CMK (cell line): ENCODE results near the gene GGACT.
A peak's percentile ranks its signal among the peaks of the same experiment; 100 is the strongest.

Experiments used
- DNase-seq: peaks from one replicate; pipeline ENCODE4 v3.0.0-alpha.2; 2010; ENCODE audit warnings: low read depth

Gene GGACT

DNA sequence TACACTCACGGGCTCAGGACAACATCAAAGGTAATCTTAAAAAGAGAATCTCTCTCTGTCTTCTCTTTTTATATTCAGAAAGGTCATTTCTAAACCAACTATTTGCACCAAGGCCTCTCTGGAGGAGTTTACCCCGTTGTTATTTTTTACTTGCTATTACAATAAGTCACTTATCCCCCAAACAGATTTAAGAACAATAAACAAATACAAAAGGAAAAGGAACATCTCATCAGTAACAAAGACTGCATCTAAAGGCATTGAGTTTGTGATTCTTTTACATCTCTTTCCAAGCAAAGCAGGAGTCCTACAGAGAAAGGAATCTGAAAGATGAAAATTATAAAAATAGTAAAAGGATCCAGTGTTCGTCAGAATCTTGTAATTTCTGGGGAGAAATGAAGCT is 75.4 kb downstream of the GGACT start:
- DNase-seq: no peak

DNA sequence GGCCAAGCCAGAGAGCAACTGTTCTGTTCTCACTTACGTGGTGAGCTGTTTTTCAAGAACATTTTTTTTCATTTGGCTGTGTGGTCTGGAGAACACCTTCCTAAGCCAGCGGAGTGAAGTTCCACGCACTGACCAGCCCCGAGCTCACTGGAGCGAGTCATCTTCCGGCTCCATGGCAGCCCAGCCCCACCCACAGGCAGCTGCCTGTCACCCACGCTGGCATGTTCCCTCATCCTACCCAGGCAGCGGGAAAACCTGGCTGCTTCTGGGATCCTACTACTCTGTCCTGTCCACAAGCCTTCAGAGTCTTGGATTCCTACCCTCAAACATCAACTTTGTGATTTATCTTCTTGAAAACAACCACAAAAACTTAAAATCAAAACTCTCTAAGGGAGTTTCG is 76.2 kb downstream of the GGACT start:
- DNase-seq: no peak

DNA sequence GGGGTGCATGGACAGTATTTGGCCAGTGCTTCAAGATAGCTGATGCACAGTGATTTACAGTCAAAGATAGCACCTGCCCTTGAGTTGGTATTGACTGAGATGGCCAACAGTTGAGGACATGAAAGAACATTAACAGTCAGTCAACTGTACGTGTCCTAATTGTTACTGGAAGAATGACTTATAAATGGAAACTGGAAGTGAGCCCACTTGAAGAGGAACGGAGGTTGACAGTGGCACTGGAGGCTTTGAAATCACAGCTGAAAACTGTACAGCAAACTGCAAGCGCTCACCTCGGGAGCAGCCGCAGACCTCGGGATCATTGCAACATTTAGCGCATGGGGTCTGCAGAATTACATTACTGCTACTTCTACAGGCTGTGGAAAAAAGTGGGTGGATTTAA is 77.1 kb downstream of the GGACT start:
- no peak for DNase-seq

DNA sequence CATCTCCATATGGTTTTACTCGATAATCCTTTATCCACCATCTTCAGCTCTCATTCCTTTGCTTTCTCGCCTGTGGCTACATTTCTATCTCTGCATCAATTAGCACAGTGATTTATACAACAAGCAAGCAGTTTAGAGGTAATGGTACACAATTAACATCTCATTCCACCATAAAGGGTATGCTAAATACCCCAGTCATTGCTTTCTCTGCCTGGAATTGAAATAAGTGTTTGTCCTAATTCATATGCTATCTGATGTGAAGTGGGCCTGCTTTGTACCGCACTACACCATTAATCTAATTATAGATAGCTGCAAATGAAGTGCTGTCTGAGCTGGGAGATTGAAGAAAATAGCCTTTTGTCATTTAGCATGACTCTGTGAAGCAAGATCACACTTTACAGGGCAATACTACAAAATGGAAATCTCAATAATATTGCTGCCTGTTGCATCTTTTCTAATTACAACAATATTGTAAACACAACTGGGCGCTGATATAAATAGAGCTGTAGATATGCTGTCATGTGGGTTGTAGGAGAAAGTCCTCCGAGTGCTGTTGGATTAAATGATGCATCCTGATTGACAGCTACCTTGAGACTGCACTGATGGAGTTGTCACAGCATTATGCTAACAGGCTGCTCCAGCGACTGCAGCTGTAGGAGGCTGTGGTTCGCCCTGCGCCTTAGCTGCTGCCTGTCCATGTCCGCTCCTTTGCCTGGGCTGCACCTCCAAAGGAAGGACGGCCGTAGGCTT is 78.2 kb downstream of the GGACT start:
- DNase-seq: no peak

DNA sequence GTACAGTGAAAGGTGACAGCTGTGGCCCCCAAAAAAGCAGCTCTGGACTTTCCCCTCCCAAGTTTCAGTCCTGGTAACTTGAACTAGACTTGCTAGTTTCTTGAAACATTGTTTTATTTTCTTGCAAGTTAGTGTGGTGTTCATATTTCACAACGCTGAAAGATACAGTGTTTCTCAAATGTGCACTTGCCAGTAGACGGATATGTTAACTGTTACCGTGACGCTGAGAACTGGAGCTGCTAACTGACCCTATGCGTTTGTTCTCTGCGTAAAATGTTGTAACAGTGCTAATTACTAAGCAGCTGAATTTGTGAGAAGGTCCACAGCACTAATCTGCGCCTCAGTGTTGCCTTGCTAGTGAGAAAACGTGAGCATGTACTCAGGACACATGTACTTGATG is 79.6 kb downstream of the GGACT start:
- DNase-seq: no peak

DNA sequence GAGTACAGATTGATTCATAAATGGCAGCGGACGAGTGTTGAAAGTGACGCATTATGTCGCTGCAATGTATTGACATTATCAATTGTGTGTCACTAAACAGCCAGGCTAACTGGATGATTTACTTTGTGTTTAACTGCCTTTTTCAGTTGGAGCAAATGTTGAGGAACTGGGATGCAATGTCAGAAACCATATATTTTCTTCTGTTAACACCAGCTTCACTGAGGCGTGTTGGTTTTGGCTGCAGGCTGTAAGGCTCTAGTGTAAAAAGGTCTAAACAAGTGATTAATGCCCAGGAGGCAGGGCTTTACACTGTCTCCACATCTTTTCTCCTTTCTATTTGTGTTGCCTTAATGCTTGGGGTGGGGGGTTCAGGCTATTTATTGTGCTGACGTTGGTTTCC is 80.1 kb downstream of the GGACT start:
- no peak for DNase-seq

DNA sequence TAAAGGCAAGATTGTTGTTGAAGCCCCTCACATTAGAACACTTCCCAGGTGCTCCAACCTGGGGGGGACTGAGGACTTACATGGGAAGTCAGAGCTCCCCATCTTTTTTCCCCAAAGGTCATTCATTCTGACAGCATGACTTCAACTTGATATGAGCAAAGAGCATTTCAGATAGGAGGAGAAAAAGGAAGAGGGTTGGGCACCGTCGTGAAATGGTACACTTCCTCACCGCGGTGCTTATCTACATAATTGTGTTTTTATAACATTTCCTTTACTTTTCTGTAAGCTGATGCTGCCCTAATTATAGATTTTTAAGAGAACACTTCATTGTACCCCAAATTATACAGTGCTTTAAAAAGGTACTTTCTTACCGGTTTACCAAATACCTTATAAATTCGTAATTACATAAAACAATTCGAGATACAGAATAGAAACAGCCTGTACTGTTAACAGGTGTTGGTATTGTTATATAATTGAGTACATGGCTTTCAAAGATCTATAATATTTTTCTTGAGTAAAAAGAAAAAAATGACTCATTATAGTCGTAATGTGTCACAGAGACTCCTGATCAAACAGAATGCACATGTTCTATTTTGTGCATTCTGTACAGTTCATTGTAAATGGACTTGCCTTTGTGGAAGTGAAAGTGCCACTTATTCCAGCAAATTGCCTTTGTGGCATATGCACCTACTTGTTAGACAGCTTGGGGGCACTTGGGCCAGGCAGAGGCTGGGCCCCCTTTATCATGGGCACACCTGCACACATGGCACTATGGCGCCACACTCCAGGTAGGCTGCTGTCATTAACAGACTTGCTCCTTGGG is 81.8 kb downstream of the GGACT start:
- DNase-seq: peak; percentile 9

DNA sequence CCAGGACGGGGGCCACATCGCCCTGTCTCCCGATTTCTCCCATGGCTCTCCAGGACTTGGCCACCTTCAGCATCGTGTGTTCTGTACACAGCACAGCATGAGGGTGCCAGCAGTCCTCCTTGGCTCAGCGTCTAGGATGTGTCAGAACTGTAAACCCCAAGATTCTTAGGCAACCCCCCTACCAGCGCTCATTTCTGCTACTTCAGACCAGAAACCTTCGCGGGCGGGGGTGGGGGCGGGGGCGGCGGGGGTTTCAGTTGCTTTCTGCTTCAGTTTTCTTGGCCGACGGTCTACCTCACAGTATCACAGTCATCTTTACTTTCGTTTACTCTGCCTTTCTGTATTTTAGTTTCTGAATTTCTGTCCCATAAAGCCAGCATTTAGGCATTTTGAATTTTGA is 82.4 kb downstream of the GGACT start:
- DNase-seq: no peak

DNA sequence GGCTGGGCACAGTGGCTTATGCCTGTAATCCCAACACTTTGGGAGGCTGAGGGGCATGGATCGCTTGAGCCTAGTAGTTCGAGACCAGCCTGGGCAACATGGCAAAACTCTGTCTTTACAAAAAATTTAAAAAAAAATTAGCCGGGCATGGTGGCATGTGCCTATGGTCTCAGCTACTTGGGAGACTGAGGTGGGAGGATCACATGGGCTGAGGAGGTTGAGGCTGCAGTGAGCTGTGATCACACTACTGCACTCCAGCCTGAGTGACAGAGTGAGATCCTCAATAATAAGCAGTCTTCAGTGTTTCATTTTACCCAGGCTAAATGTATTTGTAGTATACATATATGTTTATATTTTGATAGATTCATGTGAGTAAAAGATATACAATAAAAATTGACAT is 85.0 kb downstream of the GGACT start:
- DNase-seq: no peak

DNA sequence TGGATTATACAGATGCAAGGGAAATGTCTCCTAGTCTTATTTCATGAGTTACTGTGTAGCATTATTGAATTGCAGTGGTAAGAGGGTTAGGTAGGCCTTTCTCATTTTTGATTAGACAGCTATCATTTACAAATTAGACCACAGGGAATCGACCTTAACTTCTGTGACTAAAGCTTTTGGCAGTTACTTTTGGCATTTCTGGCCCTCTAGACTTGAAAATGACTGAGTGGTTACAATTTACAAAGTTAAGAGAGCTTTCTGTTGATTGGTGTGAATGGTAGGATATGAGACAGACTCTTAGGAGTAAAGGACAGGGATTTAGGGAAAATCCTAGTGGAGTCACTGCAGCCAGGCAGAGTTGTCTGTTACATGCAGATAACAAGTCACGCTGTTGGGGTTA is 86.1 kb downstream of the GGACT start:
- no peak for DNase-seq

DNA sequence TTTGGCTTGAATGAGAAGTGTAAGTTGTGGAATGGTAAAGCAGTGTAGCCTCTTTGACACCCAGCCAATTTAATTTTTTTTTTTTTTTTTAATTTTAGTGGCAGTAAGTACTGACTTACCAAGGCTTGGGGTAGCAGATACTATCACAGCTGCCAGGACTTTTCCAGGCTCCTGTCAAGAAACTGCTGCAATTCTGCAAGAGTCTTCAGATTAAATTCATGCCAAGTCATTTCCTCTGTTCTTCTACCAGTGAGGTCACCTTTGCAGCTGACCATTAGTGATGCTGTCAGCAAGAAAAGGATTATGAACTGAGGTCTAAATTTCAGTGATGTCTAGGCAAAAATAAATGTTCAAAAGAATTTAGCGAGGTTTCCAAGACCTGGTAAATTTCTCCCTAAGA is 91.2 kb downstream of the GGACT start:
- DNase-seq: no peak

DNA sequence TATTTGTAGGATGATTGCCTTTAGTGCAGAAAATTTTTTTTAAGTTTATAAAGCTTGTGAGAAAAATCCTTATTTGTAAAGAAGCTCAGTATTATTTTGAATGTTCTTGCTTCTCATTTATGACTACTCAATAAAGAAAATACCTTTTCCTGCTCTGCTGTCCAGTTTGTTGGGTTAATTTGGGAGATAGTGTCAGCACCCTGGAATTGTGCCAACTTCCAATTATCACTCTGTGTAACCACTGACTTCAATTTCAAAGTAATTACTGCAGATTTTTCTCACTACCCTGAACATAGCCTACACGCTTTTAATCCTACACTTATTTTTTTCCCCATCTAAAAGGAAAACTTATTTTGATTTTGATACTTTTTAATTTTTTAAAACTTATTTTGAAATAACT is 93.1 kb downstream of the GGACT start:
- no peak for DNase-seq

DNA sequence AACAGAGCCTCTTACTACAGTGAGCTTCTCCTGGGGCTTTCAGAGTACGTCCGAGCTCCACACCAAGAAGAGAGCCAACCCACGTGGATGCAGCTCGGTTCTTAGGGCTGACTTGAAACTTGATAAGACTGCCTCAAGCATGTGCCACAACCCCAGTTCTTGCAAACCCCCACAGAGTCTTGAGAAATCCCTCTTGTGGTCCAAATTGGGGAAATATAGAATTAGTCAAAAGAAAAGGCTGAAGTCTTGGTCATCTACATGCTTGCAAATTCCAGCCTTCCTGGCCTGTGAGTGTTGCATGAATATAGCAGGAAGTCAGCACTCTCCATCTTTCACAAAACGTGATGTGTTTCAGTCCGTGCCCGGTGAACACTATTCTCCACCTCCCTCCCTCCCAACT is 95.2 kb downstream of the GGACT start:
- DNase-seq: no peak

DNA sequence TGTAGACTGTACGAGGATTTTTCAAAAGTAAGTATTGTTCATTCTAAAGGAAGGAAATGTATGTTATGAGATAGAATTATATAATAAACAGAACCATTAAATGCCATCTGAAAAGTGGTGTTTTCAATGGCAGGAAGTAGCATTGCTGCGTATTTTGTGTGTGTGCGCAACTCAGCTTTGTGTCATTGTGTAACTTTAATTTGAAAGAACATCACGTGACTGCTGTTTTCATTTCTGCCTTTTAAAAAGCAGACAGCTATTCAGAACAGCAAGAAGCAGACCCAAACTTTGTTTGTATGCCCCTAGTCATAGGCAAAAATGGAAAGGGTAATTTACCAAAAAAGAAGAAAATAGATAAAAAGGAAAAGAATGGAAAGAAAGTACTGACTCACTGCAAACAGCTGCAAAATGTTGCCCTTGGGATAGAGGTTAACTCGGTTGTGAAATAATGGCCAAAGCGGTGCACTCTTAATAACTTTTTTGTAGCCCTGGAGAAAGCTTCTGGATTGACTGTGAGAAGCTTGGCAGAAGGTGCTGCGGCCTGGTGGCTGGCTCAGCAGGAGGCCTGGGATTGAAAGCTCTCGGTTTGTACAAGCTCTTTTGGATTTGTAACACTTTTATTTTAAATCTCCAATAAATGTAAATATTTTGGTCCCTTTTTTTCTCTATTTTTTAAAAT is 97.3 kb downstream of the GGACT start:
- DNase-seq: no peak

DNA sequence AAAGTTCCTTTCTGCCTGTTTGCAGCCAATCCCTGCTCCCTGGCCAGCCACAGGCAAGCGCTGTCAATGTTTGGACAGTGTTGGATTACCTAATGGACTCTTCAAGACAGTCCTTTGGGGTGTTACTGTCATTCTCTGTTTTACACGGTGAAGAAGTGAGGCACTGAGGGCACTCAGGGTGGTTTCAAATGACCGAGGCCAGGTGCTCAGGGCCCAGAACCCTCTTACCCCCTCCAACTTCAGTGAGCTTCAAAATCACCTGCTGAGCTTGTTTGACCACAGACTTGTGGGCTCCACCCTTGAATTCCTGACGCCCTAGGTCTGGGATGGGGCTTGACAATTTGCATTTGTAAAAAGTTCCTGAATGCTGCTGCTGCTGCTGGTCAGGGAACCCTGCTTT is 97.9 kb downstream of the GGACT start:
- no peak for DNase-seq

DNA sequence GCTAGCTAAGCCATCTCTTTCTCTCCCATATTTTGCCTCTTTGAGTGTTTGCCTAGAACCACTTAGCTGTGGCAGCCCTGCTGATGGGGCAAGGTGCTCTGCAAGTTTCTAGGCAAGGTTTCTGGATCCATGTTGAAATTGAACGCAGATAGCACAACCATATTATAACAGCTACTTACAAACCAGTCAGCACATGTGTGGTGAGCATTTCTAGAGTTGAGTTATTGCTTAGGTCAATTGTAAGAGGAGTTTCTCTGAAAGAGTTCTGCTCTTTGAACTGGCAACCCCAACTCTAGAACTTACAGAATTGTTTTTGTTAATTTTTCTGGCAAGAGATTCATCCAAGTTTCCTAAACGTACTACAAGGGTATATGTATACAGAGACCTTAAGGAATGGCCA is 103.3 kb downstream of the GGACT start:
- DNase-seq: no peak

DNA sequence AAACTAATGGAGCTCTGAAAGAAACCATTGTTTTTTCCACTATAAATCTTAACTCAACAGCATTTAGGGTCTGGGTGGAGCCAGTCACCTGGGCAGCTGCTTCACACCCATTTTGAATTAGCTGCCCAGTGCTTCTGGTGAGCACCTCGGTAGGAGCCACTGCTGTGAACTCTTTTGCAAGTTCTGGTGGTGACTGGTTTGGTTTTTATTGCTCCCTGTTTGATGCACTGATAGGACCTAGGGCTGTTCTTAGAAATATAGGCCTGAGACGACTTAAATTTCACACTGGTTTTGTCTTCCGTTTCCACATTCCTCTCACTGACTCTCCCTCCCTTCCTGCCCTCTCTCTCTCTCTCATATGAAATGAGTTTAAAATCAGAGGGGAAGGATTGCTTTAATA is 103.9 kb downstream of the GGACT start:
- DNase-seq: no peak

DNA sequence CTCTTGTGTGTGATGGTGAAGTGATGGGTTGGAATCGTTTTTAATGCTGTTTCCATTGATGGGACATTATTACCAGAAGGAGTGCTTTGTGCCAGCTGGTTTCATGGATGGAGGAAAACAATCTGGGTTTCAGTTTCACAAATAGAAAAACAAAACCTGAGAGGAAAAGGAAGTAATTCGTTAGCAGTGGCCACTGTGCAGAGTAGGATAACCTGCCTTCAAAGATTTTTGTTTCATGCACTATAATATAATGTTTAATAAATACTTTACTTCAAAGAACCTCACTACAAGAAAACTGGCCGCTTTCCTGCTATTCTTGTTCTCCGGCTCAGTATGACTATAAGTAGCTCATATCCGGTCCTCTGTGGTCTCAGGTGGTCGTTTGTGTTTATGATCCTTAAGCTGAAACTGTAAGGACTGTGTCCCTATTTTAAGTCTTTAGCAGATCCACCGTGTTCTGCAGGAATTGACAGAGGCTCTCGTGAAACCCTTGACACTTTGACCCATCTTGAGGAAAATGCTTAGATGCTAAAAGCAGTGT is 104.7 kb downstream of the GGACT start:
- no peak for DNase-seq

DNA sequence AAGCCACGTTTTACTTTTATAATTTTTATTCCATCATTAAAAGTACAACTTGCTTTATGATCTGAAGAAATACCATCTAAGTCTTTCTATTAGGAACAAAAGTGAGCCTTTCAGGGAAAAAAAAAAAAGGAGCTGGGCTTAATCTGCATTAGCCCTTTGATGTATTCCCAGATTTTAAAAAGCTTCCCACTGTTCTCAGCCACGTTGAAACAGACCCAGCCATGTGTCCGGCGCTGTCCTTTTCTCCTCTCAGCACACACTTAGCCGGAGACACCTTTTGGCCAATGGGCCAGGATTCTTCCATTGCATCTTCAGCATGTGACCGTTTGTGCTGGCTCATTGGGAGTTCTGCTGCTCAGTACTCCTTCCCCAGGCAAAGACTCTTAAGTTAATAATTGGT is 105.5 kb downstream of the GGACT start:
- no peak for DNase-seq

DNA sequence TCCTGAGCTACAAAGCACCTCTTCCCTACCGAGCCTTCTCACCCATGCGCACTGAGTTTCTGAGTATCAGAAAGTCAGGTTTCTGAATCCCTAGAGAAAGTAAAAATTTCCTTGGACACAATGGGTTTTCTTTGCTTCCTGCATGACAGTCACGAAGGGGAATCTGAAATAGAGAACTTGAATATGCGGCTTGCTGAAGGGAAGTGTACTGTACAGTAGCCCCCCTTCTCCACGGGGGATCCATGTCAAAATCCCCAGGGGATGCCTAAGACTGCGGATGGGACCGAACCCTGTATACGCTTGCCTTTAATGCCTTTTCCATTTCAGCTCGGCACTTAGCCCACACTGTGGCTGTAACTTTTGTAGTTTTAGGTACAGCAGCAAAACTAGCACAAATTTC is 107.9 kb downstream of the GGACT start:
- DNase-seq: no peak
